GM18520 (cell line): Measurements from ENCODE around the gene HMSD.
"Not testable (repeated sequence)": the region's sequence is repeated elsewhere in the genome, so short reads cannot be mapped to it uniquely, and the experiment has no call there.

ENCODE experiments used
- ATAC-seq: cut with Tn5 transposase; IDR thresholded peaks from one replicate; pipeline ENCODE4 v1.9.1; 2021; ENCODE audit not compliant: unreplicated experiment

The HMSD gene

GRCh38 chr18:63949068-63949737 is at the start of gene HMSD:
HMSD (plus strand) TSS chr18:63949301; CDS start chr18:63953456, 4,155 bp downstream.
- ATAC-seq: peak; percentile 76

DNA sequence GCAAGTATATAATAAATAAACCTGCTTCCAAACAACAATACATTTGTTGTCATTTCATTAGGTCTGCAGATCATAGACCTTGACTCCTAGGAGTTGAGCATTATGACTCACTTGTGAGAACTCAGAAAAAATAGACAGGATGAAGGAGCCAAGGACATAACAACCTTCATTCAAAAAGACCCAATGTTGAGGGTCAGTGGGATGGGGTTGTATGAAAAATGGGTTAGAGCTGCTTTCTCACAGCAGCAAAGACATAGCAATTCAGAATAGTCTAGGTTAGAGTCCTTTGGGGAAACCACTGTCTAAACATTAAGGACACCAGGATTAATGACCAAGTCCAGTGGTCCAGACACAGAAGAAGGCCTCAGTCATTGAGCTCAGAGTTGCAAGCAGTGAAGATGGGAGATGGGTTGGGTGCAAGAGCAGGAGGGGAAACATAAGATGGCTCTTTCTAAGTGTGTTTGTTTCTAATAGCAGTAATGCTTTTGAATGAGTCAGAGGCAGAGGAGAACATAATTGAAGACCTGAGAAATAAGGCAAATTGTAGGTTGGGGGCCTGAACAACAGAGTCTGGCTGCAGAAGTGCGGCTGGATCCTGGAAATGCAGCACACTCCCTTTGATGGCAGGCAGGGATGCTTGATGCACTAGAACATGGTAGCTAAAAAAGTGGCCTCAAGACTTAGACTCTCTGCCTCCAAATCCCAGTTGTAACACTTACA is 45.1 kb upstream of the HMSD start:
- no peak for ATAC-seq

DNA sequence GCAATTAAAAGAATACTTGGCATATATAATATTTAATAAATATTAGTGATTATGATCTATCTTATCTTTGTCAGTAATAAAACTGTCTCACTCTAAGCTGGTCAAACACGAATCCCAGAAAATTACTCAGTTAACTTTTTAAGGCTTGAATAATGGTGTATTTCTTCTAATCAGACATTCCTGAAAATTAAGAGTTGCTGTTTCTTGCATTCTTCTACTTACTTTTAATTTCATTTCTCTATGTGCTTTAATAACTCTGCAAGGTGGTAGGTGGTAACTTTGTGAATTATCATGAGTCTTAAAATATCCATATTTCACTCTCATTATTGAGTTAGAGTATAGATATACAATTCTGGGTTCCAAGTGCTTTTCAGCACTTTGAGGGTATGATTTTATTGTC is 44.4 kb upstream of the HMSD start:
- no peak for ATAC-seq

DNA sequence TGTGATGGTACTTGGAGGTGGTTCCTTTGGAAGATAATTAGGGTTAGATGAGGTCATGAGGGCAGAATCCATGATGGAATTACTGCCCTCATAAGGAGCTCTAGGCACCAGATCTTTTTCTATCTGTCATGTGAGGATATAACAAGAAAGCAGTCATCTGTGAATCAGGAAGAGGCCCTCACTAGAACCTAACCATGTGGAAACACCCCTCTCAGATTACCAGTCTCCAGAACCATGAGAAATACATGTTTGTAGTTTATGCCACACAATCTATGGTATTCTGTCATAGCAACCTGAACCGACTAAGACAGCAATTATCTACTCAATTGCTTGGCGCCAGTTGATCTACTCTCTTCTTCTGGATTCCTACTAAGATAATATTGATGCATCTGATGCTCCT is 43.7 kb upstream of the HMSD start:
- no peak for ATAC-seq

DNA sequence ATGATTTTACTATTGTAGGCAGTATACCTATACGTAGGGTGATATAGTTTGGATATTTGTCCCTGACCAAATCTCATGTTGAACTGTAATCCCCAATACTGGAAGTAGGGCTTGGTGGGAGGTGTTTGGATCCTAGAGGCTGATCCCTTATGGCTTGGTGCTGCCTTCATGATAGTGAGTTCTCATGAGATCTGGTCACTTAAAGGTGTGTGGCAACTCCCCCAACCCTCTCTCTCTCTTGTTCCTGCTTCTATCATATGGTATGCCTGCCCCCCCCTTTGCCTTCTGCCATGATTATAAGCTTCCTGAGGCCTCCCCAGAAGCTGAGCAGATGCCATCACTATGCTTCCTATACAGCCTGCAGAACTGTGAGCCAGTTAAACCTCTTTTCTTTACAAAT is 43.0 kb upstream of the HMSD start:
- no peak for ATAC-seq

DNA sequence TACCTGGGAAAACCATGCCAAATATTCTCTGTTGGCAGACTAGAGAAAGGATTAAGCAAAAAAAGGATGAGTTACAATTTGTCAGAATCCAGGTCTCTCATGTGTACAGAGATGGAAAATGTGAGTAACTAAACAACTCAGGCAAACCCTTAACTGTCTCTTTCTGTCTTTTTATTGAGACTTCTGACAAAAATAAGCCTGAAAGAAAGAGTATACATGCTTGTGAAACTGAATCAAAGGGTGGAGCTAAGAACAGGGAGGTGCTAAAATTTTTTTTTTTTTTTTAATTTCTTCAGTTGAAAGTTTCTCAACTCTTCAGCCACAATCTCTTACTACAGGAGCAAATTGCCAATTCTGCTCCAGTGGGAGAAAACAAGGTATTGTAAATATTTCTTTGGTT is 41.4 kb upstream of the HMSD start, which contains the start of gene SERPINB10:
TSS of gene SERPINB10 (plus strand) at position 295 of the 400 bp plus-strand sequence. CDS start 7,553 bp downstream, outside the sequence.
- ATAC-seq: no peak

- no peak for ATAC-seq
These were observed 40.2 kb upstream of the HMSD start for GRCh38 chr18:63908858-63909257.

GRCh38 chr18:63909870-63910269 is 39.2 kb upstream of the HMSD start:
- ATAC-seq: peak; percentile 77

GRCh38 chr18:63917817-63918216 is 31.3 kb upstream of the HMSD start:
- ATAC-seq: no peak

DNA sequence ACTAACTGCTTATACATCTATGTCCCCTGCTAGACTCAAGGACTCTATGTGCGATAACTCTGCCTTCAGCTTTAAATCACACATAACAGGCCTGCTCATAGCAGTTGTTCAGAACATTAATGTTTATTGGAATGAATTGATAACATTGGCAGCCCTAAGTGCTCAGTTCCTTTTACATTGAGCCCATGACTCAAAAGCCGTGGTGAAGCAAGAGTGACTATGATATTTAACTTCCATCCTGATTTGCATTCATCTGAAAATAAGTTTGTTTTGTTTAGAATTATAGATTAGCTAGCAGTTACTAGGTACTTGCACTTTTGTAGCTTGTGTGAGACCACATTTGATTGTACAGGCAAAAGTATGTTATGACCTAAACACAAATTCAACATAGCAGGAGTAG is 27.1 kb upstream of the HMSD start:
- no peak for ATAC-seq

DNA sequence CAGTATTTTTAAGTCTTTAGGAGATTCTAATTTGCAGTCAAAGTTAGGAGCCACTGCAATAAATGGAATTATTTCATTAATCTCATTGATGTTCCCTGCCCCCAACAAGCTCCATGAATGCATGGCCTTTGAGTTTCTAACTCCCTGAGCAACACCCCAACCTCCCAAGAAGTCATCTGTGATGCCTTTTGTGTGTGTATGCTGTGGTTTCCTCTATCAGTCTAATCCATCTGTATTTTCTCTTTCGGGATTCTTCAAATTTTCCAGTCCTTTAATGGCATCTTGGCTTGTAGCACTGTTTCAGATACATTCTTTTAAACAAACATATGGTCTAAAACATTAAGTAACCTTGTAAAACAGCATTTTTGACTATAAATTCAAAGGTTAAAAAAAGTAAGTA is 24.6 kb upstream of the HMSD start:
- ATAC-seq: no peak

DNA sequence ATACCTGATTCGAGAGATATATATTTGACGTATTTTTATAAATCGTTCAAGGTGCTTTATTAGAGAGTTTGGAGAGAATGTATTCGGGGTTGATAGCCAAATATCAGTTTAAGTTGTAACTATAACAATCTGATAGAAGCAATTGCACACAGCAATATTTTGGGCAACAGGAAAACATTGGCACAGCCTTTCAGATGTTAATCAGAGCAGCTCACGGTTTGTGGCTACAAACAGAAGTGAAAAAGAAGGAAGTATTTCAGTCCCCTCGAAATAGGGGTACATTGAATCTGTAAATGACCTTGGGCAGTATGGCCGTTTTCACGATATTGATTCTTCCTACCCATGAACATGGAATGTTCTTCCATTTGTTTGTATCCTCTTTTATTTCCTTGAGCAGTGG is 20.8 kb upstream of the HMSD start:
- ATAC-seq: no peak

GRCh38 chr18:63929369-63929768 is 19.7 kb upstream of the HMSD start:
- not testable (repeated sequence) for ATAC-seq

DNA sequence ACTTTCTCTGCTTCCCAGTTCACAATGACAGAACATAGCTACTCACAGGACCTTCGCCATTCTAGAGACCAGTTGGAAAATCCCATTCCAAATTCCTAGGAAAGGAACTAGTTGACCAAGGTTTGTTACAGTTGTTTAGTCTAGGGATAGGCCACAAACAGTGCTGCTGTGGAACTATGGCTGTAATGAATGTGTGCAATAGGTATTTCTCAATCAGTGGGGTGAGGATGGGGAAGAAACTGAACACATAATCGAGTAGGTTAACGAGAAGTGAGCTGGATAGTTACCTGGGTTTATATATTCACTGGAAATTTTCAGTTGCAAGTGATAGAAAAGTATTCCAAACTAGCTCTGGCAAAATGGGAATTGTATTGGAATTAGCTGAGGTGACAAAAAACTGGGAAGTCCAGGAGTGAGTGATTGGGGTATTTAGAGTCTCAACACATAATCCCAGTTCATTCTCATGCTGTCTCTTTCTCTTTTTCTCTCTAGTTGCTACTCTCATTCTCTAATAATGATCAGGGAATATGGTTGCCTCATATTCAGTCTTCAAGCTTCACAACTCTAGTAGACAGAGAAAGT is 18.2 kb upstream of the HMSD start:
- ATAC-seq: no peak

GRCh38 chr18:63936156-63936931 is 12.8 kb upstream of the HMSD start:
- ATAC-seq: peak; percentile 94

DNA sequence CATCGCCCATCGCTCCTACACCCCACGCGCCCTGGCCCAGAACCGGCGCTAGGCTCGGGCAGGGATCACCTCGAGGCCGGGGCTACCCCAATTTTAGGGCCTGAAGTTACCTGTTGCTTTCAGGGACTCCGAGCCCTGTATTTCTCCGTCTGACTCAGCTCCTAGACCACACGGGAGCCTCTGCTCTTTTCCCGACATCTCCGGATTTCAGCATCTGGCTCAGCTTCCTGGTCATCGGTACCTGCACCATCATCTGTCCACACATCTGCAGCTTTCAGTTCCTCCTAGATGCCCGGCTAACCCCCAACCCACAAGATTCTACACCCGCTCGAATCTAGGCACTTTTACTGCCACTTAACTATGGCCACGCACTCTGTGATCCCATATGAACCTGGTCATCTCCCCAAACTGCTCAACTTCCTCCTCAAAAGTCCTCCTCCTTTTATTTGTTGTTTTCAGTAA is 12.1 kb upstream of the HMSD start:
- peak; percentile 14 for ATAC-seq

GRCh38 chr18:63940008-63940407 is 9.1 kb upstream of the HMSD start:
- no peak for ATAC-seq

- ATAC-seq: not testable (repeated sequence)
These were observed 8.5 kb upstream of the HMSD start for GRCh38 chr18:63940543-63941050.

DNA sequence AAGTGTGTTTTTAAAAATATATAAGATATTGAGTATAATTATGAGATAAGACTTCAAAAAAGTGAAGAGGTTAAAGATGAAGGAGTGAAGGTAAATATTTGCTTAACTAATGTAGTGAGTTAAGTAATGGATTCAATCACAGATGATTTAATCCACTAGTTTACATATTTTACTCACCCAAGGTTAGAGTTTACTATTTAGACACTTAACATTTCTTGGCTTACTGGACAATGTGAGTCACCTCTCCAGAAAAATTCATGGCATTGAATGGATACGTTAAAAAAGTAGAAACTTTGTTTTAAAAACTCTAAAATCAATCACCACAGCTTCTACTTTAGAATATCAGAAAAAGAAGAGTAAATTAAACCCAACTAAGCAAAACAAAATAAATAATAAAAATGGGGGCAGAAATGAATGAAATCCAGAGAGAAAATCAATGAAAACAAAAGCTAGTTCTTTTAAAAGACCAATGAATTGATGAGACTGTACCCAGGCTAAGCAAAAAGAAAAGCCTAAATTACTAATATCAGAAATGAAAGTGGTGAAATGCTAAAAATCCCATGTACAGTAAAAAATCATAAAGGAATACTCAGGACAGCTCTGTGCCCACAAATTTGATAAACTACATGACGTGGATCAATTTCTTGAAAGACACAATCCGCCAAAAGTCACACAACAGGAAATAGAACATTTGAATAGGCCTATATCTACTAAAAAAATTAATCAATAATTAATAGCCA is 1.9 kb upstream of the HMSD start:
- no peak for ATAC-seq

DNA sequence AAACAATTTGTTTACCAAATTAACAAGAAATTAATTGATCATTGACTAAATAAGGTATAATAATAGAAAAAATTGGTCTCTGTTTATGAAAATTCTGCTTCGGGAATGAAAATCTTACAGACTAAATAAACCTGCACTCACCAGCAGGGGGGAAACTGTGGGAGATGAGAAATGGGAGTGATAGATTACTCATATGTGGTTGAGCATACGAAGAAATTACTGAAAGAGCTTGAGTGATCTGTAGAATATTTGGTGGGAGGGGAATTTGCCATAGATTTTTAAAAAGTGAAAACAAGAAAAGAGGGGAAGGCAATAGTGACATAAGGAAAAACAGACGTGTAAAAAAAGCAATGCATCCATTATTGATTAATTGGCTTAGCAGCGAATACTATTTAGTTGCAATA is 2.2 kb downstream of the HMSD start:
- peak; percentile 58 for ATAC-seq
